GM18909 (cell line): ENCODE results near the gene ZIK1.

ENCODE experiments used
- ATAC-seq: cut with Tn5 transposase; IDR thresholded peaks from one replicate; pipeline ENCODE4 v1.9.1; 2021; ENCODE audit warnings: mild to moderate bottlenecking; ENCODE audit not compliant: unreplicated experiment, poor library complexity

The ZIK1 gene

GRCh38 chr19:57606931-57607330, 23.0 kb downstream of the ZIK1 start:
- ATAC-seq: no peak

- ATAC-seq: no peak
These were observed 27.2 kb downstream of the ZIK1 start for GRCh38 chr19:57611113-57611512.

GRCh38 chr19:57613941-57614743, 30.2 kb downstream of the ZIK1 start, which contains the start of gene ZNF134:
ZNF134 (plus strand) TSS chr19:57614242; CDS start chr19:57619469, 5,227 bp downstream.
- ATAC-seq: peak; percentile 96

- ATAC-seq: no peak
These were observed 31.4 kb downstream of the ZIK1 start for GRCh38 chr19:57615346-57615745.

GRCh38 chr19:57620673-57621348, 36.9 kb downstream of the ZIK1 start:
- ATAC-seq: no peak

GRCh38 chr19:57623091-57623490, 39.1 kb downstream of the ZIK1 start:
- ATAC-seq: no peak

- ATAC-seq: peak; percentile 96
These were observed 49.3 kb downstream of the ZIK1 start, which contains the start of gene ZNF211 for GRCh38 chr19:57632987-57633831. ZNF211 (plus strand) TSS chr19:57633168; CDS start chr19:57633347, 179 bp downstream.

- no peak for ATAC-seq
These were observed 49.8 kb downstream of the ZIK1 start for GRCh38 chr19:57633832-57634131.

GRCh38 chr19:57637379-57637778, 53.4 kb downstream of the ZIK1 start:
- ATAC-seq: no peak

- no peak for ATAC-seq
These were observed 57.8 kb downstream of the ZIK1 start for GRCh38 chr19:57641715-57642234.

- ATAC-seq: no peak
These were observed 58.6 kb downstream of the ZIK1 start for GRCh38 chr19:57642396-57643046.
